ENCODE results near the gene AFF1.

- no peak for TF ChIP-seq CTCF (IDR thresholded peaks at IDR 0.05)
- TF ChIP-seq POLR2A (IDR thresholded peaks at IDR 0.05): no peak
Observed at GRCh38 chr4:87029356-87029755, 94.5 kb downstream of the AFF1 start.

Measured in uterus (tissue), 2 donors.